HG02884 (cell line): ENCODE results near the gene S100A7.

Experiments used
- ATAC-seq: cut with Tn5 transposase; IDR thresholded peaks from one replicate; pipeline ENCODE4 v1.9.1; 2021; ENCODE audit warnings: mild to moderate bottlenecking, moderate library complexity; ENCODE audit not compliant: unreplicated experiment

Gene S100A7

GRCh38 chr1:153460551-153460950 is at the start of gene S100A7:
TSS of gene S100A7 (minus strand) at chr1:153460651. CDS start at chr1:153459013, 1,638 bp downstream.
- ATAC-seq = no peak

DNA sequence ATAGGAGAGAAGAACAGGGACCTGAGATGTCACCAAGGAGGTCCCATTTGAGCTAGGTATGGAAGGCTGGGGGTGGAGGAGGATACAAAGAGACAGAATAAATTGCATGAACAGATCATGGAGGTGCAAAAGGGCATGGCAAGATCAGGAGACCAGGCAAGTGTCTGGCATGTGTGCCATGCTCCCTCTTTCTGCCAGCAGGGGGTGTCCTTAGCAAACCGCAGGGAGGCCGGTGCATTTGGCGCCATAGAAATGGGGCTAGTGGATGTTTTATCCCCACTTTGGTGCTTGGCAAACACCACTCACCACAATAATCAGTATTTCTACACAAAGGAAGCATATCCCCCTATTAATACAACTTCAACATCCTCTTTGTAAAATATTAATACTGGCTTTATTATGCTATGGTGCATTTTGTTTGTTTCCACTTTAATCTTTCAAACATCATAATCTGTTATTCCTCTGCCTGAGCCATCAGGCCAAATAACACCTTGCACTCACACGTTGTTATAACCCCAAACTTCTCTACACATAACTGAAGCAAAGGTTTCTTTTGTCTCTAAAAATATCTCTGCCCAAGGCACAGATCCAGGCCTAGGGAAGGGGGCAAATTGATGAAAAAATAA is 49.4 kb upstream of the S100A7 start:
- no peak for ATAC-seq

DNA sequence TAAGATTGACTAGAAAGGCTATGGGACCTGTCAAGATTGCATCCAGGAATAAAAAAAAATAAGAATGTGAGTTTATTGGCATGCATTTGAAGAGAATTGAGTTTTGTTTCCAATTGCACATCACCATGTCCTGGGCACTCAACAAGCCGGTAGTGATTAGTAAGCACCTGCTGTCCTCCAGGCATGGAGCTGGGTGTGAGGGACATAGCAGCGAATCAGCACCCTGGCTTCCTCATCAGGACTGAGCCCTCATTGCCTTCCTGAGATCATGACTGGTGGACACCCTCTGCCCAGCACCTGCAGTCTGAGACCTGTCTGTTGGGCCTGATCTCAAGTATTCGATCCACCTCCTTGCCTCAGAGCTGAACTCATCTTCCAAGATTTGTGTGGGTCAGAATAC is 48.6 kb upstream of the S100A7 start:
- no peak for ATAC-seq

DNA sequence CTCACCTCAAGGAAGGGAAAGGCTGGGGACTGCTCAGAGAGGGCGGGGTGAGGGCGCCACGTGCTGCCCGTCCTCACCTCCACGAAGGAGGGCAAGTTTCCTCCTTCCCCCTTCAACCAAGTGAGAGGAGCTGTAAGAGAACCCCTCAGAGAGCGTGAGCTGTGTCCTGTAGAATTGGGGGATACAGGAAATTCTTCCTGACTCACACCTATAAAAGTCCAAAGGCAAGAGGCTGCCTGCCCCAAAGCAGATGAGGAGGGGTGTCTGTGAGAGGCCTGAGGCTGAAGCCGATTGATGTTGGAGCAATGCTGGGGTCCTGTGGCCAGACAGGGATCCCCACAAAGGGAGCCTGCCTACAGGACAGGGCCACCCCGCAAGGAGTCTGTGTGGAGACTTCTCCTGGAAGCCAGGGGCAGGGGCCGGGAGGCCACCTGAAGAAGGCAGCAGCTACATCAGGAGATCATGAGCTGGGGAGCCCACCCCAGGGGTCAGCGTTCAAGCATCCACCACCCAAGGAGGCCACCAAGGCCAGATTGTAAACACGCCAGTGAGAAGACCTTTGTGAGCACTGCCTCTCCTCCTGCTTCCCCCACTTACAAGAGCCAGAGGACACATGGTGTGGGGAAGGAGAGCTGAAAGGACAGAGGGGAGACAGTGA is 47.6 kb upstream of the S100A7 start:
- no peak for ATAC-seq

GRCh38 chr1:153506831-153507413 is 46.5 kb upstream of the S100A7 start:
- ATAC-seq = no peak

DNA sequence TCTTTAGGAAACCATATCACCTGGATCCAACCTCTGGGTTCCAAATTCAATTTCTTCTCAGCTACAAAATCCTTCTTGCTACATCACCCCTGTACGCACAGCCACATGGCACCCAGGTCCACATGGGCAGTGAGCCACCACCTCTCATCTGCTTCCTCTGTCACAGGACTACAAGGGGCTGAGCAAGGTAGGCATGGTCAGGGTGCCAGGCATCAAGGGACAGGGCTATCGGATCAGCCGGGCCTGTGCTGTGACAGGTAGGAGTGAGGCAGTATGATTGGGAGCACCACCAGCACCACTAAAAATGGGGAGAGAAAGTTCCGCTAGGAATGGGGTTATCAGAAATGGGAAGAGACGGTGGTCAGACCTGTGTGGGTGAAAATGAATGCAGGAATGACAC is 45.9 kb upstream of the S100A7 start:
- no peak for ATAC-seq

DNA sequence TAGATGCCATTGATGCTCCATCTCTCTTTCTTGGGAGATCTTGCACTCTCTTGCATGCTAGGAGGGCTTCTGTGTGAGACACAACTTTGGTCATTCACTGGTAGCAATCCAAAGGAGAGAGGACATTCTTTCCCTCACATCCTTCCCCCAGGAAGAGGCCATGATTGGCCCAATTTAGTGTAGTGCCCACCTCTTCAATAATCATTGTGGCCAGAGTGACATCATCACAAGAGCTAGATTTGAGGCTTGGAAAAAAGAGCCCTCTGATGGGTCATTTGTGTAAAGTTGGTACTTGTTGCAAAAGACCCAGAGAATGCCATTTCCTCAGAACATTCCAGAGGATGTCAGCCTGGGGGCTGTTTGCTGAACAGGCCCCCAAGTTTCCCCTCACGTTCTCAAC is 45.1 kb upstream of the S100A7 start:
- no peak for ATAC-seq

- ATAC-seq = no peak
These were observed 43.3 kb upstream of the S100A7 start for GRCh38 chr1:153503766-153504165.

- ATAC-seq = no peak
These were observed 38.3 kb upstream of the S100A7 start for GRCh38 chr1:153498746-153499145.

DNA sequence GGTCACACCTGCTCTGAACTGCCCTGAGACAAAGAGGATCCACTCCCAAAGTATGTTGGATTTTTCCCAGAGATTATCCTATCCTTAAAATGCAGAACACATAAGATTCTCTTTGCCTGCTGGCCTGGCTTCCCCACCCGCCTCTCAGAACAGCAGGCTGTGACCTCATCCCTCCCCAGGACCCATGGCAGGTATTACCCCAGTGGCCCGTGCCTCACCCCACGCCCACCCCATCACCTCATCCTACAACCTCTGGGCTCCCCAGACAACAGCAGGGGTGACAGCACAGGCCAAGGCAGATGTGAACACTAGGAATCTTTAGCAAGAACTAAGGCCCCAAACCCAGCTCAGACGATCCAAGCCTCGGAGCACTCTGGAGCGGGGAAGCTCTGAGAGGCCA is 35.1 kb upstream of the S100A7 start:
- no peak for ATAC-seq

DNA sequence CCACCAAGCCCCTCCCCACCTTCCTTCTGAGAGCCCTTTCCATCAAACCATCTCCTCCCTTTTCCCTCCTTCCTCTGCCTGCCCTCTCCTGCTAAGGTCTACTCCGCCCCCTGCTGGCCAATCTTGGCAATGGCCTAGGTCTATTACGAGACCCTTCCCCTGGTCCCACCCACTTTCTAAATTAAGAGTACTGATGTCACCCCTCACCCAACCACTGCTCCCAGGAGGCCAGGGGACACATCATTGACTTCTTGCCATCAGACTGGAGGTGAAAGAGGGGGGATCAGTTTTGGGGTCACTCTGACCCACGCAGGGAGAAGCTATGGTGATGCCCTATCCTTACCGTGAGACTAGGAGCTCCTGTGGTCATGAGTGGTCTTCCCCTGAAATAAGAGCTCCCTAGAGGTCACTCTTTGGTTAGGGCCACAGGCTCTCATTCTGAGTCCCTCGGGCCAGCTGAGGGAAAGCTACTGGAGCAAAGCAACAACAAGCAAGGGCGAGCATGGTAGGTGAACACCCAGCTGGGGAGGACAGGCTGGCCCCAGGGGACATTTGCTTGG is 34.6 kb upstream of the S100A7 start:
- no peak for ATAC-seq

GRCh38 chr1:153493343-153493960 is 33.0 kb upstream of the S100A7 start:
- no peak for ATAC-seq

DNA sequence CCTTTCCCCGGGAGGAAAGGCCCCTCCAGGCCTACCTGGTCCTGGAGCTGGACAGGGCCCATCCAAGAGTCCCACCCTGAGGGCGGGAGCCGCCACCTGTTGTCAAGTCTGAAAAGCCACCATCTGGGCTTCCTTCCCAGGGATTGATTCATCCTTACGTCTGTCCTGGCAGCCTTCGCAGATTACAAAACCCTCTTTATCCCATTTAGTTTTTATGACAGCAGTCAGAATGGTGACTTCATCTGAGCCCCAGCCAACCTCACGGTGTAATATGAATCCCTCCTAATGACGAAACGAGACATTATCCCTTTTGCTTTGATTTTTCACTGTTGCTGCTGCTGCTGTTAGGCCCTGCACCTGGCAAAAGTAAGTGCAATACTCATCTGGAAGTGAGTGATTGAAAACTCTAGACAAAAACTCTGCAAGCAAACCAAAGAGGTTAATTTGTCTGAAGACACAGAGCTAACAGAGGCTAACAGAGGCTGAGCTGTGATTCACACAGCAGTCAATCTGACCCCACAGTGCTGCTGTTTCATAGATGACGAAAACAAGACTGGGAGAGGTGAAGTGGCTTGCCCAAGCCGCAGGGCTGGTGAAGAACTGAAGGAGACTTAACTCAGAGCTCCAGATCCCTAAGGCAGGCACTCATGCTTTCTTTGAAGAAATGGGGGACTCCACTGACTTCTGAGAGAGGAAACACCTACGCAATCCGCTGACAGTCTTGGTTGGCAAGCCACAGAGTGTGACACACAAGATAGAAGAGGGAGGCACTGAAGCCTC is 30.0 kb upstream of the S100A7 start:
- ATAC-seq = no peak

DNA sequence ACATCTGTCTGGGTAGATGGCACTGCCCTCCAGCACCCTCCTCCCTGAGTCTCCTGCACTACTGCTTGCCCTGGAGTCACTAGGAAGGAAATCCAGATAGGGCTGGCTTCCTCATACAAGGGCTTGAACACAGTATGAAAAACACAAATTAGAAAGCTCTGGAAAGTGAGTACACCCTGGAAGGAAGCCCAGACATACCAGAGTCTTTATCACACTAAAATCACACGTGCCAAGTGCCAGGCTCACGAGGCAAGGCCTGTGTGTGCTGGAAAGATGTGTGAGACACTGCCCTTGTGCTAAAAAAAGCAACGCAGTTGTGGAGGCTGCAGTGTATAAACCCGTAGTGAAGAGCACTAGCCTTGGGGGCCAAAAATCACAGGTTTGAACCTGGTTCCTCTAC is 28.3 kb upstream of the S100A7 start:
- ATAC-seq = no peak

- no peak for ATAC-seq
These were observed 27.3 kb upstream of the S100A7 start for GRCh38 chr1:153487707-153488106.

- no peak for ATAC-seq
These were observed 25.4 kb upstream of the S100A7 start for GRCh38 chr1:153485863-153486262.

DNA sequence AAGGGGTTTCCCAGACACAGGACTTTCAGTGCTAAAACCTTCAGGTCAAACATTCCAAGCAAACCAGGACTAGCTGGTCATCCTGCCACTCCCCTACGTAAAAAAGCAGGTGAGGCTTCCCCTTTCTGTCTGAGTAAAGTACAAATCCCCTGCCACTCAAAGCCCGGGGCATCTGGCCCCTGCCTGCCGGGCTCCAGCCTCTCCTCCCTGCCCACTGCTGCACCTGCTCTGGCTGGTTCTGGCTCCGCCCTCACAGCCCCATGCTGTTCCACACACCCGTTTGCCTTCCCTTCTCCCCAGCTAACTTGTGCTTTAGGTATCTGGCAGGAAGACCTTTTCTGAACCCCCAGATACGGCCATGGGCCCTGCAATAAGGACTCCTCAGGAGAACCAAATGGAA is 23.3 kb upstream of the S100A7 start:
- ATAC-seq = no peak

DNA sequence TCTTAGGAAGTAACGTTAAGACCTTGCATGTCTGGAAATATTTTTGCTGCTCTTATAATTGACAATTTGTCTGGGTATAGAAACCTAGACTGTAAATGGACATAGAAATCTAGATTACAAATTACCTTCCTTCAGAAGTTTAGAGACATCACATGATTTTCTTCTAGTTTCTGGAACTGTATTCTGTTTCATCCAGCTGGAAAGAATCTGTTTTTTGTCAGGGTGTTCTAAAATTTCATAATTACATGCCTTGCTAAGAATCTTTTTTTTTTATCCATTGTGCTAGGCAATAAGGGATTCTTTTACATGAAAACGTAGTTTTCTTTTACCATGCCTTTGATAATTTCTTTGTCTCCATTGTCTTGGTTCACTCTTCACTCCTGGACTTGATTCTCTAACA is 20.7 kb upstream of the S100A7 start:
- no peak for ATAC-seq

GRCh38 chr1:153478692-153479618 is 18.5 kb upstream of the S100A7 start:
- no peak for ATAC-seq
